ENCODE data around the gene HOXB2.
"Not testable (repeated sequence)": the region's sequence is repeated elsewhere in the genome, so short reads cannot be mapped to it uniquely, and the experiment has no call there.

HOXB2 gene

DNA sequence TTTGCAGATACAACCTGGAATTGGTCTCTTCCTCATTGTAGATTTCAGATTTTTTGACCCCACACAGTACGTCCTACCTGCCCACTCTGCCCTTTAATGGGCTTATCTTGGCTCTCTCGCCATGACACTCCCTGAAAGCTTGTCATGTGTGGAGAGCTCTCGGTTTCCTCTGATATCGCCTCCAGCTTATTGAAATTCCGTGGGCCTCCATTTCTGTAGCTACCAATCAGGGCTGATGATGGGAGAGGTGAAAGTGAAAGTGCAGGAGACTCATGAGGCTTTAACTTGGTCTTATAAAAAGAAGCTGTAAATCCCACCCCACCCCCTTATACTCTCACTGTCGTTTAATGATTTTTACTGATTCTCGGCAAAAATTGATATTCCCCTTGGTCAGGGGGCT is 31.8 kb downstream of the HOXB2 start:
- Histone ChIP-seq H3K9me2 (replicated peaks; ENCODE audit: control insufficient read depth, low read length) (no peaks in the 10 kb centered on the region), H3K79me2 (ENCODE audit: control insufficient read depth, low read length) (no peaks in the 10 kb centered on the region), H3K36me3 (ENCODE audit: control insufficient read depth, low read length) (no peaks in the 10 kb centered on the region), H4K20me1 (ENCODE audit: control insufficient read depth, insufficient read depth, low read depth, low read length) (0 out of 2 replicates have a peak, but pooled peaks cover 2% of the 10 kb centered on the region), H3K4me1 (ENCODE audit: control insufficient read depth, low read length) (no peaks in the 10 kb centered on the region), H3F3A (ENCODE audit: control insufficient read depth, insufficient read depth) (no peaks in the 10 kb centered on the region), H3K4me3 (ENCODE audit: low read length) (no peak overlapping the region), H3K9me3 (ENCODE audit: control insufficient read depth, insufficient read depth, low read length) (no peaks in the 10 kb centered on the region), H3K4me2 (ENCODE audit: low read length) (no peak overlapping the region), H3K27ac (ENCODE audit: low read depth, low read length) (no peak overlapping the region), H3K27me3 (ENCODE audit: control insufficient read depth, low read length) (peaks cover 34% of the 10 kb centered on the region)
- TF ChIP-seq EZH2phosphoT487 (IDR thresholded peaks at IDR 0.05; ENCODE audit: borderline replicate concordance, low read length) = no peak
- TF ChIP-seq, protein P1, sequence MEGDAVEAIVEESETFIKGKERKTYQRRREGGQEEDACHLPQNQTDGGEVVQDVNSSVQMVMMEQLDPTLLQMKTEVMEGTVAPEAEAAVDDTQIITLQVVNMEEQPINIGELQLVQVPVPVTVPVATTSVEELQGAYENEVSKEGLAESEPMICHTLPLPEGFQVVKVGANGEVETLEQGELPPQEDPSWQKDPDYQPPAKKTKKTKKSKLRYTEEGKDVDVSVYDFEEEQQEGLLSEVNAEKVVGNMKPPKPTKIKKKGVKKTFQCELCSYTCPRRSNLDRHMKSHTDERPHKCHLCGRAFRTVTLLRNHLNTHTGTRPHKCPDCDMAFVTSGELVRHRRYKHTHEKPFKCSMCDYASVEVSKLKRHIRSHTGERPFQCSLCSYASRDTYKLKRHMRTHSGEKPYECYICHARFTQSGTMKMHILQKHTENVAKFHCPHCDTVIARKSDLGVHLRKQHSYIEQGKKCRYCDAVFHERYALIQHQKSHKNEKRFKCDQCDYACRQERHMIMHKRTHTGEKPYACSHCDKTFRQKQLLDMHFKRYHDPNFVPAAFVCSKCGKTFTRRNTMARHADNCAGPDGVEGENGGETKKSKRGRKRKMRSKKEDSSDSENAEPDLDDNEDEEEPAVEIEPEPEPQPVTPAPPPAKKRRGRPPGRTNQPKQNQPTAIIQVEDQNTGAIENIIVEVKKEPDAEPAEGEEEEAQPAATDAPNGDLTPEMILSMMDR (IDR thresholded peaks at IDR 0.05; ENCODE audit: low read depth, low read length, poor library complexity, severe bottlenecking) = no peak

GRCh38 chr17:48510761-48511604 is 33.9 kb downstream of the HOXB2 start:
- Histone ChIP-seq H4K20me1 (ENCODE audit: control insufficient read depth, insufficient read depth, low read depth, low read length) (0 out of 2 replicates have a peak, but pooled peaks cover 2% of the 10 kb centered on the region), H3K36me3 (ENCODE audit: control insufficient read depth, low read length) (no peaks in the 10 kb centered on the region), H3K4me1 (ENCODE audit: control insufficient read depth, low read length) (no peaks in the 10 kb centered on the region), H3K79me2 (ENCODE audit: control insufficient read depth, low read length) (no peaks in the 10 kb centered on the region), H3K9me2 (replicated peaks; ENCODE audit: control insufficient read depth, low read length) (no peaks in the 10 kb centered on the region), H3K4me3 (ENCODE audit: low read length) (no peak overlapping the region), H3K27ac (ENCODE audit: low read depth, low read length) (no peak overlapping the region), H3K27me3 (ENCODE audit: control insufficient read depth, low read length) (peaks cover 28% of the 10 kb centered on the region), H3K4me2 (ENCODE audit: low read length) (no peak overlapping the region), H3K9me3 (ENCODE audit: control insufficient read depth, insufficient read depth, low read length) (no peaks in the 10 kb centered on the region), H3F3A (ENCODE audit: control insufficient read depth, insufficient read depth) (no peaks in the 10 kb centered on the region)
- TF ChIP-seq, protein P1 (IDR thresholded peaks at IDR 0.05; ENCODE audit: low read depth, low read length, poor library complexity, severe bottlenecking) = no peak
- TF ChIP-seq EZH2phosphoT487 (IDR thresholded peaks at IDR 0.05; ENCODE audit: borderline replicate concordance, low read length) = no peak

DNA sequence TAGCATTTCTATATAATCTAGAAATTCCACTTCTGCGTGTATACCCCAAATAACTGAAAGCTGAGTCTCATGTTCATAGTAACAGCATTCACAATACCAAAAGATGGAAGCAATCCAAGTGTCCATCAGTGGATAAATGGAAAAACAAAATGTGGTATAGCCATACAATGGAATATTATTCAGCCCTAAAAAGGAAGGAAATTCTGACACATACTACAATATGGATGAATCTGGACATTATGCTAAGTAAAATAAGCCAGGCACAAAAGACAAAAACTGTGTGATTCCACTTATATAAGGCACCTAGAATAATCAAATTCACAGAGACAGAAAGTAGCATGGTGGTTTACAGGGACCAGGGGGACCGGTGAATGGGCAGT is 34.5 kb downstream of the HOXB2 start:
- H3K36me3 ChIP-seq (ENCODE audit: control insufficient read depth, low read length) = no peaks in the 10 kb centered on the region
- H3K27me3 ChIP-seq (ENCODE audit: control insufficient read depth, low read length) = peaks cover 34% of the 10 kb centered on the region
- no peaks in the 10 kb centered on the region for H3K4me1 ChIP-seq (ENCODE audit: control insufficient read depth, low read length)
- H4K20me1 ChIP-seq (ENCODE audit: control insufficient read depth, insufficient read depth, low read depth, low read length) = 0 out of 2 replicates have a peak, but pooled peaks cover 2% of the 10 kb centered on the region
- TF ChIP-seq, protein P1 (IDR thresholded peaks at IDR 0.05; ENCODE audit: low read depth, low read length, poor library complexity, severe bottlenecking) = no peak
- TF ChIP-seq EZH2phosphoT487 (IDR thresholded peaks at IDR 0.05; ENCODE audit: borderline replicate concordance, low read length) = no peak
- H3K79me2 ChIP-seq (ENCODE audit: control insufficient read depth, low read length) = no peaks in the 10 kb centered on the region
- no peaks in the 10 kb centered on the region for H3K9me3 ChIP-seq (ENCODE audit: control insufficient read depth, insufficient read depth, low read length)
- H3K4me2 ChIP-seq (ENCODE audit: low read length) = no peak overlapping the region
- no peaks in the 10 kb centered on the region for H3F3A ChIP-seq (ENCODE audit: control insufficient read depth, insufficient read depth)
- H3K9me2 ChIP-seq (replicated peaks; ENCODE audit: control insufficient read depth, low read length) = no peaks in the 10 kb centered on the region
- H3K4me3 ChIP-seq (ENCODE audit: low read length) = no peak overlapping the region
- H3K27ac ChIP-seq (ENCODE audit: low read depth, low read length) = no peak overlapping the region

DNA sequence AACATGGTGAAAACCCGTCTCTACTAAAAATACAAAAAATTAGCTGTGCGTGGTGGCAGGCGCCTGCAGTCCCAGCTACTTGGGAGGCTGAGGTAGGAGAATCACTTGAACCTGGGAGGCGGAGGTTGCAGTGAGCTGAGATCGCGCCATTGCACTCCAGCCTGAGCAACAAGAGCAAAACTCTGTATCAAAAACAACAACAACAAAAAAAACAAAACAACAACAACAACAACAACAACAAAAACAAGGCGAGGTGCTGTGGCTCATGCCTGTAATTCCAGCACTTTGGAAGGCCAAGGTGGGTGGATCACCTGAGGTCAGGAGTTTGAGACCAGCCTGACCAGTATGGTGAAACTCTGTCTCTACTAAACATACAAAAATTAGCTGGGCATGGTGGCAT is 35.2 kb downstream of the HOXB2 start:
- H3K9me3 ChIP-seq (ENCODE audit: control insufficient read depth, insufficient read depth, low read length); H3K4me3 ChIP-seq (ENCODE audit: low read length): not testable (repeated sequence)

More for the DNA sequence above, 35.2 kb downstream of the HOXB2 start:
- H3K36me3 ChIP-seq (ENCODE audit: control insufficient read depth, low read length); H3K27ac ChIP-seq (ENCODE audit: low read depth, low read length); H3K4me1 ChIP-seq (ENCODE audit: control insufficient read depth, low read length); H3F3A ChIP-seq (ENCODE audit: control insufficient read depth, insufficient read depth); H4K20me1 ChIP-seq (ENCODE audit: control insufficient read depth, insufficient read depth, low read depth, low read length); H3K79me2 ChIP-seq (ENCODE audit: control insufficient read depth, low read length); H3K4me2 ChIP-seq (ENCODE audit: low read length); H3K9me2 ChIP-seq (replicated peaks; ENCODE audit: control insufficient read depth, low read length): not testable (repeated sequence)
- peaks cover 28% of the 10 kb centered on the region for H3K27me3 ChIP-seq (ENCODE audit: control insufficient read depth, low read length)

Measured in DOHH2 (cell line).